Activated B cell treated with CpG ODN at 0.5 μM for 24 hours (primary cell): ENCODE results near the gene NQO1. TPM values are rescaled to one million over a fixed set of nuclear protein-coding genes. Genes with fewer than 3 reads are reported as not detected.

Experiments used
- ATAC-seq: fragments of 200-7000 bp; cut with Tn5 transposase; one replicate; pipeline ENCODE4 v1.10.0; 2021; ENCODE audit warnings: low read depth, mild to moderate bottlenecking, moderate library complexity
- CTCF ChIA-PET: fragments of 350-600 bp; sonication (Branson Sonifier 250); formaldehyde crosslinking; loops from one replicate; lab custom pipeline; 2021; ENCODE audit warnings: antibody characterized with exemption; lab: Charles Lee
- POLR2A ChIA-PET: fragments of 350-600 bp; sonication (Branson Sonifier 250); formaldehyde crosslinking; loops from one replicate; lab custom pipeline; 2021; ENCODE audit warnings: antibody characterized with exemption; lab: Charles Lee
- DNase-seq: peaks from one replicate; pipeline ENCODE4 v3.0.0; 2022
- H3K27ac Mint-ChIP-seq: one replicate; pipeline ENCODE4 v1.8.0; 2020; ENCODE audit warnings: mixed read lengths
- H3K27me3 Mint-ChIP-seq: one replicate; pipeline ENCODE4 v1.8.0; 2021; ENCODE audit warnings: mixed read lengths
- H3K36me3 Mint-ChIP-seq: one replicate; pipeline ENCODE4 v1.8.0; 2021; ENCODE audit warnings: low read depth, mixed read lengths
- H3K4me1 Mint-ChIP-seq: one replicate; pipeline ENCODE4 v1.8.0; 2021; ENCODE audit warnings: mixed read lengths
- H3K4me3 Mint-ChIP-seq: one replicate; pipeline ENCODE4 v1.8.0; 2020; ENCODE audit warnings: mild to moderate bottlenecking, mixed read lengths
- H3K9me3 Mint-ChIP-seq: one replicate; pipeline ENCODE4 v1.8.0; 2020; ENCODE audit warnings: mixed read lengths
- CTCF ChIP-seq: fragments of 200-600 bp; IDR thresholded peaks from one replicate; pipeline ENCODE4 v1.8.0; 2022; ENCODE audit warnings: antibody characterized with exemption, mild to moderate bottlenecking
- intact Hi-C: fragments of 100-400 bp; cut with micrococcal nuclease; formaldehyde crosslinking; loops from one replicate; pipeline ENCODE4 v1.15.1; 2024
- total RNA-seq: library from RNA; stranded (reverse); gene quantifications from 2 replicates; pipeline ENCODE4 v1.2.3, GENCODE V29; 2022

Gene NQO1
- total RNA-seq, 1 donor from 2014 or later = 5.5 TPM

- ChIA-PET POLR2A (no interaction called here), CTCF (no interaction called here)
- Mint-ChIP-seq H3K9me3 (no peaks in the 10 kb centered on the region), H3K4me3 (no peak overlapping the region), H3K36me3 (no peaks in the 10 kb centered on the region), H3K27me3 (no peaks in the 10 kb centered on the region), H3K4me1 (peaks cover 19% of the 10 kb centered on the region), H3K27ac (no peak overlapping the region)
- ATAC-seq = no peak
- no peak for TF ChIP-seq CTCF
- DNase-seq = no peak
- intact Hi-C loops = loop anchor here (10.0 kb wide), 1 partner anchor 537 kb away; the partner anchor contains the start of gene SNTB2
Measured at GRCh38 chr16:69721441-69721957, 4.9 kb downstream of the NQO1 start.

GRCh38 chr16:69720822-69721430 is 5.4 kb downstream of the NQO1 start:
- Mint-ChIP-seq H3K36me3 (no peaks in the 10 kb centered on the region), H3K27ac (no peak overlapping the region), H3K27me3 (no peaks in the 10 kb centered on the region), H3K9me3 (no peaks in the 10 kb centered on the region), H3K4me1 (peaks cover 14% of the 10 kb centered on the region), H3K4me3 (no peak overlapping the region)
- intact Hi-C loops = loop anchor here (10.0 kb wide), 1 partner anchor 536 kb away; the partner anchor contains the start of gene SNTB2
- ATAC-seq (no peak), DNase-seq (no peak)
- no peak for TF ChIP-seq CTCF
- CTCF ChIA-PET = no interaction called here
- POLR2A ChIA-PET = no interaction called here

GRCh38 chr16:69718111-69718764 is 8.1 kb downstream of the NQO1 start:
- Mint-ChIP-seq H3K36me3 (no peaks in the 10 kb centered on the region), H3K4me1 (peaks cover 5% of the 10 kb centered on the region), H3K27me3 (no peaks in the 10 kb centered on the region), H3K4me3 (no peak overlapping the region), H3K9me3 (no peaks in the 10 kb centered on the region), H3K27ac (no peak overlapping the region)
- intact Hi-C loops = no loop called here
- no peak for ATAC-seq
- ChIA-PET CTCF (no interaction called here), POLR2A (interaction anchor here (0.7 kb wide), 1 partner anchor 378 kb away, joined by 4 read pairs; no protein-coding TSS in a partner anchor)
- no peak for TF ChIP-seq CTCF
- no peak for DNase-seq

- ATAC-seq (no peak), DNase-seq (no peak)
- CTCF ChIA-PET = no interaction called here
- Mint-ChIP-seq H3K4me1 (no peaks in the 10 kb centered on the region), H3K27me3 (no peaks in the 10 kb centered on the region), H3K36me3 (no peaks in the 10 kb centered on the region), H3K4me3 (no peak overlapping the region), H3K27ac (no peak overlapping the region), H3K9me3 (no peaks in the 10 kb centered on the region)
- POLR2A ChIA-PET = interaction anchor here (0.7 to 1.0 kb wide), 2 partner anchors 9 to 187 kb away, joined by 3 to 5 read pairs; partner anchors contain the start of gene NQO1
- TF ChIP-seq CTCF = no peak
- intact Hi-C loops = no loop called here
Measured at GRCh38 chr16:69717066-69717465, 9.3 kb downstream of the NQO1 start.

GRCh38 chr16:69712914-69713581 is 13.3 kb downstream of the NQO1 start:
- Mint-ChIP-seq H3K4me3 (no peak overlapping the region), H3K4me1 (no peaks in the 10 kb centered on the region), H3K36me3 (no peaks in the 10 kb centered on the region), H3K27ac (no peak overlapping the region), H3K27me3 (no peaks in the 10 kb centered on the region), H3K9me3 (no peaks in the 10 kb centered on the region)
- intact Hi-C loops = no loop called here
- CTCF ChIA-PET = no interaction called here
- no peak for ATAC-seq
- no peak for DNase-seq
- no peak for TF ChIP-seq CTCF
- POLR2A ChIA-PET = interaction anchor here (1.2 kb wide), 1 partner anchor 42 kb away, joined by 6 read pairs; the partner anchor contains the start of gene NOB1
